ENCODE data around the gene SH3RF1.

DNA sequence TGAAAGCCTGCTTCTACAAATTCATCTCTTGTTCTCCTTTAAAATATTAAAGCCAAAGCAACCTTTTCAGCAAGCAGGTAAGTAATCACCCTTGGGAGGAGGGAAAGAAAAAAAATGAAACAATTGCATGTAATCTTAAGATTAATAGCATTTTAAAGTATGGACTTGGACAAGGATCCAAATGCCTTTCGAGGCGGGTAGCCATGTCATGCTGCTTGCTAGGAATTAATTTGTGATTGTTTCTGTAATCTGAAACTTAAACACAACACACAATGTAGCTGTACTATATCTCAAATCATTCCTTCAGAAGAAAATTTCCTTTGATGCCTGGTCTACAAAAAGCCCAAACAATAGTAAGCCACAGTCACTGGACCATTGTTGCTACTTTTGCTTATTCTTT is 148.3 kb downstream of the SH3RF1 start:
- TF ChIP-seq, protein P1, sequence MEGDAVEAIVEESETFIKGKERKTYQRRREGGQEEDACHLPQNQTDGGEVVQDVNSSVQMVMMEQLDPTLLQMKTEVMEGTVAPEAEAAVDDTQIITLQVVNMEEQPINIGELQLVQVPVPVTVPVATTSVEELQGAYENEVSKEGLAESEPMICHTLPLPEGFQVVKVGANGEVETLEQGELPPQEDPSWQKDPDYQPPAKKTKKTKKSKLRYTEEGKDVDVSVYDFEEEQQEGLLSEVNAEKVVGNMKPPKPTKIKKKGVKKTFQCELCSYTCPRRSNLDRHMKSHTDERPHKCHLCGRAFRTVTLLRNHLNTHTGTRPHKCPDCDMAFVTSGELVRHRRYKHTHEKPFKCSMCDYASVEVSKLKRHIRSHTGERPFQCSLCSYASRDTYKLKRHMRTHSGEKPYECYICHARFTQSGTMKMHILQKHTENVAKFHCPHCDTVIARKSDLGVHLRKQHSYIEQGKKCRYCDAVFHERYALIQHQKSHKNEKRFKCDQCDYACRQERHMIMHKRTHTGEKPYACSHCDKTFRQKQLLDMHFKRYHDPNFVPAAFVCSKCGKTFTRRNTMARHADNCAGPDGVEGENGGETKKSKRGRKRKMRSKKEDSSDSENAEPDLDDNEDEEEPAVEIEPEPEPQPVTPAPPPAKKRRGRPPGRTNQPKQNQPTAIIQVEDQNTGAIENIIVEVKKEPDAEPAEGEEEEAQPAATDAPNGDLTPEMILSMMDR (IDR thresholded peaks at IDR 0.05): no peak
- no peak for TF ChIP-seq EZH2phosphoT487 (IDR thresholded peaks at IDR 0.05)

Data from neural progenitor cell (in vitro differentiated cells).